Stomach smooth muscle (tissue), 2 donors: Measurements from ENCODE around the gene SETD2.

ENCODE experiments used
- H3K27ac ChIP-seq: one replicate; pipeline ENCODE4 v1.7.0; 2013; ENCODE audit warnings: mild to moderate bottlenecking, low read length, inconsistent platforms
- H3K27me3 ChIP-seq, 2 donors: one replicate each; pipeline ENCODE4 v1.7.0; 2013; ENCODE audit warnings: low read length in 2 of 2; ENCODE audit not compliant: insufficient read depth in 2 of 2, control insufficient read depth in 1 of 2
- H3K36me3 ChIP-seq, 2 donors: one replicate each; pipeline ENCODE4 v1.7.0; 2013; ENCODE audit warnings: low read length in 2 of 2; ENCODE audit not compliant: control insufficient read depth in 2 of 2, insufficient read depth in 2 of 2
- H3K4me1 ChIP-seq: one replicate; pipeline ENCODE4 v1.7.0; 2013; ENCODE audit warnings: low read length; ENCODE audit not compliant: control insufficient read depth, insufficient read depth
- H3K4me3 ChIP-seq, 2 donors: one replicate each; pipeline ENCODE4 v1.7.0; 2013; ENCODE audit warnings: low read length in 2 of 2
- H3K9ac ChIP-seq, 2 donors: one replicate each; pipeline ENCODE4 v1.7.0; 2013; ENCODE audit warnings: low read length in 2 of 2, mild to moderate bottlenecking in 1 of 2
- H3K9me3 ChIP-seq, 2 donors: one replicate each; pipeline ENCODE4 v1.7.0; 2013; ENCODE audit warnings: low read length in 2 of 2; ENCODE audit not compliant: control insufficient read depth in 2 of 2
- donor health status: healthy.
- donor health status: Pancreatic carcinoma.

SETD2 gene

GRCh38 chr3:46971742-46972141, 192.2 kb downstream of the SETD2 start:
- Histone ChIP-seq H3K4me3 (no peak overlapping the region), H3K27ac (peak overlapping the region; percentile 60), H3K36me3 (peaks cover 3 to 4% of the 10 kb centered on the region in 2 donors), H3K9ac (peak overlapping the region; percentile 29 to 37), H3K9me3 (no peaks in the 10 kb centered on the region), H3K4me1 (peaks cover 46% of the 10 kb centered on the region), H3K27me3 (no peaks in the 10 kb centered on the region)

- Histone ChIP-seq H3K27me3 (no peaks in the 10 kb centered on the region), H3K27ac (peak overlapping the region; percentile 60), H3K36me3 (peaks cover 3 to 4% of the 10 kb centered on the region in 2 donors), H3K9me3 (no peaks in the 10 kb centered on the region), H3K4me1 (peaks cover 49% of the 10 kb centered on the region), H3K4me3 (peak overlapping the region in 1 of 2 donors; percentile 29), H3K9ac (no peak overlapping the region)
Observed at GRCh38 chr3:46971151-46971550, 192.8 kb downstream of the SETD2 start.

- Histone ChIP-seq H3K4me3 (peak overlapping the region in 1 of 2 donors; percentile 29), H3K36me3 (peaks cover 3 to 7% of the 10 kb centered on the region in 2 donors), H3K9me3 (no peaks in the 10 kb centered on the region), H3K9ac (peak overlapping the region in 1 of 2 donors; percentile 47), H3K27me3 (no peaks in the 10 kb centered on the region), H3K4me1 (peaks cover 49% of the 10 kb centered on the region), H3K27ac (peak overlapping the region; percentile 60)
Observed at GRCh38 chr3:46970391-46971091, 193.4 kb downstream of the SETD2 start.

GRCh38 chr3:46968783-46969428, 195.0 kb downstream of the SETD2 start:
- Histone ChIP-seq H3K4me3 (no peak overlapping the region), H3K4me1 (peaks cover 46% of the 10 kb centered on the region), H3K9me3 (no peaks in the 10 kb centered on the region), H3K27ac (no peak overlapping the region), H3K9ac (peak overlapping the region in 1 of 2 donors; percentile 29), H3K27me3 (no peaks in the 10 kb centered on the region), H3K36me3 (peaks cover 2 to 12% of the 10 kb centered on the region in 2 donors)

GRCh38 chr3:46966811-46967210, 197.1 kb downstream of the SETD2 start:
- H3K27me3 ChIP-seq: no peaks in the 10 kb centered on the region
- H3K27ac ChIP-seq: no peak overlapping the region
- H3K9ac ChIP-seq: no peak overlapping the region
- H3K36me3 ChIP-seq: peaks cover 0 to 12% of the 10 kb centered on the region in 2 donors
- H3K4me1 ChIP-seq: peaks cover 48% of the 10 kb centered on the region
- H3K9me3 ChIP-seq: no peaks in the 10 kb centered on the region
- no peak overlapping the region for H3K4me3 ChIP-seq
